Ishikawa (cell line): ENCODE results near the gene ARHGEF7.

Source experiments
- CEBPB ChIP-seq: IDR thresholded peaks from 2 replicates; pipeline ENCODE4 v1.6.1; 2012
- CREB1 ChIP-seq: IDR thresholded peaks from 2 replicates; pipeline ENCODE4 v1.6.1; 2012; ENCODE audit warnings: low read depth
- EGR1 ChIP-seq: IDR thresholded peaks from 2 replicates; pipeline ENCODE4 v1.6.1; 2012
- EP300 ChIP-seq: IDR thresholded peaks from 2 replicates; pipeline ENCODE4 v1.6.1; 2012; ENCODE audit warnings: borderline replicate concordance
- FOXM1 ChIP-seq: IDR thresholded peaks from 2 replicates; pipeline ENCODE4 v1.6.1; 2012; ENCODE audit warnings: low read depth, borderline replicate concordance
- NFIC ChIP-seq: IDR thresholded peaks from 2 replicates; pipeline ENCODE4 v1.6.1; 2012
- RAD21 ChIP-seq: IDR thresholded peaks from 2 replicates; pipeline ENCODE4 v1.6.1; 2012; ENCODE audit warnings: low read depth
- TAF1 ChIP-seq: IDR thresholded peaks from 2 replicates; pipeline ENCODE4 v1.6.1; 2012; ENCODE audit warnings: low read depth, mild to moderate bottlenecking
- TCF12 ChIP-seq: IDR thresholded peaks from 2 replicates; pipeline ENCODE4 v1.6.1; 2012; ENCODE audit warnings: low read depth
- TEAD4 ChIP-seq: IDR thresholded peaks from 2 replicates; pipeline ENCODE4 v1.6.1; 2012
- YY1 ChIP-seq: IDR thresholded peaks from 2 replicates; pipeline ENCODE4 v1.6.1; 2012; ENCODE audit warnings: low read depth
- ZBTB7A ChIP-seq: IDR thresholded peaks from 2 replicates; pipeline ENCODE4 v1.6.1; 2012; ENCODE audit warnings: low read depth
- TF ChIP-seq, protein P1 (sequence below): IDR thresholded peaks from 2 replicates; pipeline ENCODE4 v1.6.1; 2012
- TF ChIP-seq, protein P2 (sequence below): IDR thresholded peaks from 2 replicates; pipeline ENCODE4 v1.6.1; 2012
- TF ChIP-seq, protein P3 (sequence below): IDR thresholded peaks from 2 replicates; pipeline ENCODE4 v1.6.1; 2012; ENCODE audit warnings: low read depth, mild to moderate bottlenecking

Gene ARHGEF7

DNA sequence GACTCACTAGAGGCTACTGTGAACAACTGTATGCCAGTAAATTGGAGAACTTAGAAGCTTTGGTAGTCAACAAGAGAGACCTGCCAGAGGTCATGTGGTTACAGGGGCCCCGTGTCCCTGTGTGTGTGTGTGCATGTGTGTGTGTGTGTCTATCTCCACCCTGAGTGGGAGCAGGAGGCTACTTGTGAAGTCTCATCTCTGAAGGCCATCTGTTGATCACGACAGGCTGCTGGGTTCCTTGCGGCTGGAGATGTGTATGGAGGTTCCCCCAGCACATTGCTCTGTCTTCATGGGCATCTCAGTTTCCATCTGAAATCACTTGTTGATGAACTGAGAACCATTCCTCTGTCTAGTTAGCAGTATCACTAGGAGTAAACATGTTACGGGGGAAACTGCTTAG is 147.2 kb downstream of the ARHGEF7 start:
- no peak for TF ChIP-seq TEAD4
- TF ChIP-seq CEBPB = no peak
- TF ChIP-seq YY1 = no peak
- TF ChIP-seq CREB1 = no peak

DNA sequence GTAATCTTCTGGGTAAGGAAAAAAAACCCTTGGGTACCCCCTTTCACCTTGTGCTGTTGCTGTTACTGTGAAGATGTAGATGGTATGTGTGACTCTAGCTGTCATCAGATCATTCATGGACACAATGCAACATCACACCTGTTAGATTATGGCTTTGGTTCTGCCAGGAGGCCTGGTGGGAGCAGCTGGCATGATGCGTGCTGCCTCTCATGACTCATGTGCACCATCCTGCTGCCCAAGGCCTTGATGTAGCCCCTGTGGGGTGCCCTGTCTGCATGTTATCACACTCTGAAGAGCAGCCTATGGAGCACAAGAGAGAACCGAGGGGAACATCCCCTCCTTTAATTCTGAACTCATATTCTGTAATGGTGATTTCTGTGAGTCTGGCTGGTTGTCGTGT is 147.6 kb downstream of the ARHGEF7 start:
- TF ChIP-seq ZBTB7A = no peak
- TF ChIP-seq, protein P1, sequence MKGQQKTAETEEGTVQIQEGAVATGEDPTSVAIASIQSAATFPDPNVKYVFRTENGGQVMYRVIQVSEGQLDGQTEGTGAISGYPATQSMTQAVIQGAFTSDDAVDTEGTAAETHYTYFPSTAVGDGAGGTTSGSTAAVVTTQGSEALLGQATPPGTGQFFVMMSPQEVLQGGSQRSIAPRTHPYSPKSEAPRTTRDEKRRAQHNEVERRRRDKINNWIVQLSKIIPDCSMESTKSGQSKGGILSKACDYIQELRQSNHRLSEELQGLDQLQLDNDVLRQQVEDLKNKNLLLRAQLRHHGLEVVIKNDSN = no peak
- TF ChIP-seq, protein P2, sequence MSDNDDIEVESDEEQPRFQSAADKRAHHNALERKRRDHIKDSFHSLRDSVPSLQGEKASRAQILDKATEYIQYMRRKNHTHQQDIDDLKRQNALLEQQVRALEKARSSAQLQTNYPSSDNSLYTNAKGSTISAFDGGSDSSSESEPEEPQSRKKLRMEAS = no peak
- no peak for TF ChIP-seq CREB1
- no peak for TF ChIP-seq EP300
- TF ChIP-seq NFIC = no peak
- TF ChIP-seq FOXM1 = no peak
- TF ChIP-seq EGR1 = no peak
- TF ChIP-seq TAF1 = no peak
- TF ChIP-seq TCF12 = no peak
- TF ChIP-seq TEAD4 = no peak
- TF ChIP-seq, protein P3, sequence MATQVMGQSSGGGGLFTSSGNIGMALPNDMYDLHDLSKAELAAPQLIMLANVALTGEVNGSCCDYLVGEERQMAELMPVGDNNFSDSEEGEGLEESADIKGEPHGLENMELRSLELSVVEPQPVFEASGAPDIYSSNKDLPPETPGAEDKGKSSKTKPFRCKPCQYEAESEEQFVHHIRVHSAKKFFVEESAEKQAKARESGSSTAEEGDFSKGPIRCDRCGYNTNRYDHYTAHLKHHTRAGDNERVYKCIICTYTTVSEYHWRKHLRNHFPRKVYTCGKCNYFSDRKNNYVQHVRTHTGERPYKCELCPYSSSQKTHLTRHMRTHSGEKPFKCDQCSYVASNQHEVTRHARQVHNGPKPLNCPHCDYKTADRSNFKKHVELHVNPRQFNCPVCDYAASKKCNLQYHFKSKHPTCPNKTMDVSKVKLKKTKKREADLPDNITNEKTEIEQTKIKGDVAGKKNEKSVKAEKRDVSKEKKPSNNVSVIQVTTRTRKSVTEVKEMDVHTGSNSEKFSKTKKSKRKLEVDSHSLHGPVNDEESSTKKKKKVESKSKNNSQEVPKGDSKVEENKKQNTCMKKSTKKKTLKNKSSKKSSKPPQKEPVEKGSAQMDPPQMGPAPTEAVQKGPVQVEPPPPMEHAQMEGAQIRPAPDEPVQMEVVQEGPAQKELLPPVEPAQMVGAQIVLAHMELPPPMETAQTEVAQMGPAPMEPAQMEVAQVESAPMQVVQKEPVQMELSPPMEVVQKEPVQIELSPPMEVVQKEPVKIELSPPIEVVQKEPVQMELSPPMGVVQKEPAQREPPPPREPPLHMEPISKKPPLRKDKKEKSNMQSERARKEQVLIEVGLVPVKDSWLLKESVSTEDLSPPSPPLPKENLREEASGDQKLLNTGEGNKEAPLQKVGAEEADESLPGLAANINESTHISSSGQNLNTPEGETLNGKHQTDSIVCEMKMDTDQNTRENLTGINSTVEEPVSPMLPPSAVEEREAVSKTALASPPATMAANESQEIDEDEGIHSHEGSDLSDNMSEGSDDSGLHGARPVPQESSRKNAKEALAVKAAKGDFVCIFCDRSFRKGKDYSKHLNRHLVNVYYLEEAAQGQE = no peak
- TF ChIP-seq CEBPB = no peak
- no peak for TF ChIP-seq RAD21
- TF ChIP-seq YY1 = no peak

DNA sequence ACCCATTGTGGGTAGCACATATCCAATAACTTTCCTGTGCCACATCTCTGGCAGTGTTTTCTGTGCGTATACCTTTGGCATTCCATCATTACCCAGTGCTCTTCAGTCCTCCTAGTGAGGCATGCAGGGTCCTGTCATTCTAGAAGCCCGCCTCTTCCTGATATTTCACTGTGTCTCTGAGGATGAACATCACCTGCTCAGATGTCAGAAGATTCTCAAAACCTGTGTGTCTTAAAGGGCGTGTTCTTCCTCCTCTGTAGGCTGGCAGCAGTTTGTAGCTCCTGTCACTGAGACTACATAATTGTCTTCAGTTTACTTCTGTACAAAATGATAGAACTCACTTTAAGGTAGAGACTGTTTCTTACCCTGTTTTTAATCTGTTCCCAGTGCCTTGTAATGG is 148.5 kb downstream of the ARHGEF7 start:
- no peak for TF ChIP-seq YY1
- TF ChIP-seq TCF12 = no peak
- TF ChIP-seq NFIC = no peak
- TF ChIP-seq TAF1 = no peak

DNA sequence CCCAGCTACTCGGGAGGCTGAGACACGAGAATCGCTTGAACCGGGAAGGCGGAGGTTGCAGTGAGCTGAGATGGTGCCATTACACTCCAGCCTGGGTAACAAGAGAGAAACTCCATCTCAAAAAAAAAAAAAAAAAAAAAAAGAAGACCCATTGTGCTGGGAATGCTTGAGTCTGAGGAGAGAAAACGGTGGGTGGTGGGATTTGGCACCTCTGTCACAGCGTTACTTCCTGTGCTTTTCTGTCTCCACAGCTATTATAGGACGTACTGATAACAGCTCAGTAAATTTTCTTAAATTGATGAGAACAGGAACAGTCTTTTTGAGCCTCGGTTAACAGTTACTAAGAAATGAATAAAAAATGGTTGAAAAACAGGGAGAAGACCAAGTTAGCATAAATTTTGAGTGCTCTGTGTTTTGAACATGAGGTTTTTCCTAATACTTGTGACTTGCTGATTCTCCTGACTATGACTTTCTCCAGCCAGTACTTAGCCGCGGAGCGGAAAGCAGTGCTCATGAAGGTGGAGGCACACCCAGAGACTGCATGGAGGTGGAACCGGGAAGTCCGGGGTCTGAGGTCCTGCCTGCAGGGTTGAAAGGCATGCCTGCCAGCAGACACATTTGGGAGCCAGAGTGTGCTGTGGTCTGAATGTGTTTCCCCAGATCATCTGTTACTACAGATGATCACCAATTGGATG is 150.0 kb downstream of the ARHGEF7 start:
- TF ChIP-seq CREB1 = no peak
- TF ChIP-seq TAF1 = no peak
- TF ChIP-seq, protein P1 = no peak

DNA sequence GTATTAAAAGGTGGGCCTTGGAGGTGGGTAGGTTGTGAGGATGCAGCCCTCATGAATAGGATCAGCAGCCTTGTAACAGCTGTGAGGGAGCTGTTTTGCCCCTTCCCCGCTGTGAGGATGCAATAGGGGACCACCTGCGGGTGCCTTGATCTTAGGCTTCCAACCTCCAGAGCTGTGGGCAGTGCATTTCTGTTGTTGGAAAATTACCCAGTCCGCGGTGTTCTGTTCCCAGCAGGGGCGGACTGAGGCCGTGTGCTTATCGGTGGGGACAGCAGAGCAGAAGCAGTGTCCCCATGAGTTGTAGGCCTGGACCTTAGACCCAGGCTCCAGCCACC is 150.6 kb downstream of the ARHGEF7 start:
- TF ChIP-seq, protein P2 = no peak
- TF ChIP-seq, protein P3 = no peak
- TF ChIP-seq TEAD4 = no peak
- no peak for TF ChIP-seq NFIC
- no peak for TF ChIP-seq CREB1
- no peak for TF ChIP-seq EP300
- TF ChIP-seq RAD21 = no peak
- TF ChIP-seq YY1 = no peak
- no peak for TF ChIP-seq CEBPB
- no peak for TF ChIP-seq EGR1
- TF ChIP-seq, protein P1 = no peak
- TF ChIP-seq TAF1 = no peak
- TF ChIP-seq TCF12 = no peak
- no peak for TF ChIP-seq FOXM1
- TF ChIP-seq ZBTB7A = no peak

DNA sequence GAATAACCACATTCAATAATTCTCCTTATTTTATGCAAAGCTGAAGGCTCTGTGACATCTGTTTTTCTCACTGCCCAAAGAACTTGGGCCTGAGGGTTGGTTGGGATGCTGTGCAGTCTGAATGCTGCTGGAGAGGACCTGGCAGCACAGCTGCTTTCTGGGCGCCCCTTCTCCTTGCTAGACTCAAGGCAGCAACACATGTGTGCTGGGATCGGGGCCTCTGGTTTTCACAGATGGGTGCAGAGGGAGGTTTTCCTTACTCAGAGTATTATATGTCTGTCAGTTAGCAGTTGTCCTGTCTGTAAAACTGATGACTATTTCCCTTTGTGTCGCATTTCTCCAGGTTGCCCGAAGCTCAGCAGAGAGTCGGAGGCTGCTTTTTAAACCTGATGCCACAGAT is 152.1 kb downstream of the ARHGEF7 start:
- TF ChIP-seq RAD21 (no peak), NFIC (no peak), FOXM1 (no peak), TEAD4 (no peak), TCF12 (no peak), YY1 (no peak), CEBPB (no peak), CREB1 (no peak), ZBTB7A (no peak), TAF1 (no peak), EP300 (no peak), EGR1 (no peak)
- TF ChIP-seq, protein P1 = no peak
